Measurements from ENCODE around the gene DLG2.

Gene DLG2

DNA sequence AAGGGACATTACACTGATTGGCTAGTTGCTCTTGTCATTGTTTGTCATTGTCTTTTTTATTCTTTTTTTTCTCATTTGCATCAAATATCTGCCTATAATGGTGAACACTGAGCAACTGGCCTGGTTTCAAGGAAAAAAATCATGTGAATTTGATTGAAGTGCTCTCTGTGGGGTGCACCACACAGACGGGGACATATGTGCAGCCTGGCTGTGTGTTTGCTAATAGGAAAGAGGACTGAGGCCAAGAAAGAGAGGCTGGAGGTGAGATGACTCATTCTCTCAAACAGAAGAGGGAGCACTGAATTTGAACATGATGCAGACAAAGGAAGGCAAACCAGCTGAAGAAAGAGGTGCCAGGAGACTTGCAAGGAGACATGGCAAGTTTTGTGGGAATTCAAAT lies 1656.1 kb downstream of the DLG2 start:
- no peak for TF ChIP-seq POLR2AphosphoS5 (IDR thresholded peaks at IDR 0.05; ENCODE audit: low read depth)
- TF ChIP-seq, protein P1, sequence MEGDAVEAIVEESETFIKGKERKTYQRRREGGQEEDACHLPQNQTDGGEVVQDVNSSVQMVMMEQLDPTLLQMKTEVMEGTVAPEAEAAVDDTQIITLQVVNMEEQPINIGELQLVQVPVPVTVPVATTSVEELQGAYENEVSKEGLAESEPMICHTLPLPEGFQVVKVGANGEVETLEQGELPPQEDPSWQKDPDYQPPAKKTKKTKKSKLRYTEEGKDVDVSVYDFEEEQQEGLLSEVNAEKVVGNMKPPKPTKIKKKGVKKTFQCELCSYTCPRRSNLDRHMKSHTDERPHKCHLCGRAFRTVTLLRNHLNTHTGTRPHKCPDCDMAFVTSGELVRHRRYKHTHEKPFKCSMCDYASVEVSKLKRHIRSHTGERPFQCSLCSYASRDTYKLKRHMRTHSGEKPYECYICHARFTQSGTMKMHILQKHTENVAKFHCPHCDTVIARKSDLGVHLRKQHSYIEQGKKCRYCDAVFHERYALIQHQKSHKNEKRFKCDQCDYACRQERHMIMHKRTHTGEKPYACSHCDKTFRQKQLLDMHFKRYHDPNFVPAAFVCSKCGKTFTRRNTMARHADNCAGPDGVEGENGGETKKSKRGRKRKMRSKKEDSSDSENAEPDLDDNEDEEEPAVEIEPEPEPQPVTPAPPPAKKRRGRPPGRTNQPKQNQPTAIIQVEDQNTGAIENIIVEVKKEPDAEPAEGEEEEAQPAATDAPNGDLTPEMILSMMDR (IDR thresholded peaks at IDR 0.05; ENCODE audit: insufficient read depth, low read length): no peak
- no peak for TF ChIP-seq GABPA (IDR thresholded peaks at IDR 0.05; ENCODE audit: low read depth)
- no peak for TF ChIP-seq SPI1 (IDR thresholded peaks at IDR 0.05; ENCODE audit: borderline replicate concordance, low read depth)
- TF ChIP-seq, protein P2, sequence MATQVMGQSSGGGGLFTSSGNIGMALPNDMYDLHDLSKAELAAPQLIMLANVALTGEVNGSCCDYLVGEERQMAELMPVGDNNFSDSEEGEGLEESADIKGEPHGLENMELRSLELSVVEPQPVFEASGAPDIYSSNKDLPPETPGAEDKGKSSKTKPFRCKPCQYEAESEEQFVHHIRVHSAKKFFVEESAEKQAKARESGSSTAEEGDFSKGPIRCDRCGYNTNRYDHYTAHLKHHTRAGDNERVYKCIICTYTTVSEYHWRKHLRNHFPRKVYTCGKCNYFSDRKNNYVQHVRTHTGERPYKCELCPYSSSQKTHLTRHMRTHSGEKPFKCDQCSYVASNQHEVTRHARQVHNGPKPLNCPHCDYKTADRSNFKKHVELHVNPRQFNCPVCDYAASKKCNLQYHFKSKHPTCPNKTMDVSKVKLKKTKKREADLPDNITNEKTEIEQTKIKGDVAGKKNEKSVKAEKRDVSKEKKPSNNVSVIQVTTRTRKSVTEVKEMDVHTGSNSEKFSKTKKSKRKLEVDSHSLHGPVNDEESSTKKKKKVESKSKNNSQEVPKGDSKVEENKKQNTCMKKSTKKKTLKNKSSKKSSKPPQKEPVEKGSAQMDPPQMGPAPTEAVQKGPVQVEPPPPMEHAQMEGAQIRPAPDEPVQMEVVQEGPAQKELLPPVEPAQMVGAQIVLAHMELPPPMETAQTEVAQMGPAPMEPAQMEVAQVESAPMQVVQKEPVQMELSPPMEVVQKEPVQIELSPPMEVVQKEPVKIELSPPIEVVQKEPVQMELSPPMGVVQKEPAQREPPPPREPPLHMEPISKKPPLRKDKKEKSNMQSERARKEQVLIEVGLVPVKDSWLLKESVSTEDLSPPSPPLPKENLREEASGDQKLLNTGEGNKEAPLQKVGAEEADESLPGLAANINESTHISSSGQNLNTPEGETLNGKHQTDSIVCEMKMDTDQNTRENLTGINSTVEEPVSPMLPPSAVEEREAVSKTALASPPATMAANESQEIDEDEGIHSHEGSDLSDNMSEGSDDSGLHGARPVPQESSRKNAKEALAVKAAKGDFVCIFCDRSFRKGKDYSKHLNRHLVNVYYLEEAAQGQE (IDR thresholded peaks at IDR 0.05; ENCODE audit: insufficient replicate concordance, low read depth): no peak
- Histone ChIP-seq H3K27me3 (ENCODE audit: insufficient read depth, poor library complexity, severe bottlenecking) (no peaks in the 10 kb centered on the region), H3K27ac (replicated peaks) (no peak overlapping the region), H3K4me3 (replicated peaks; ENCODE audit: insufficient read depth, low read length) (no peak overlapping the region)
- no peak for DNase-seq (ENCODE audit: low read depth in 1 of 2, low spot score in 1 of 2)

DNA sequence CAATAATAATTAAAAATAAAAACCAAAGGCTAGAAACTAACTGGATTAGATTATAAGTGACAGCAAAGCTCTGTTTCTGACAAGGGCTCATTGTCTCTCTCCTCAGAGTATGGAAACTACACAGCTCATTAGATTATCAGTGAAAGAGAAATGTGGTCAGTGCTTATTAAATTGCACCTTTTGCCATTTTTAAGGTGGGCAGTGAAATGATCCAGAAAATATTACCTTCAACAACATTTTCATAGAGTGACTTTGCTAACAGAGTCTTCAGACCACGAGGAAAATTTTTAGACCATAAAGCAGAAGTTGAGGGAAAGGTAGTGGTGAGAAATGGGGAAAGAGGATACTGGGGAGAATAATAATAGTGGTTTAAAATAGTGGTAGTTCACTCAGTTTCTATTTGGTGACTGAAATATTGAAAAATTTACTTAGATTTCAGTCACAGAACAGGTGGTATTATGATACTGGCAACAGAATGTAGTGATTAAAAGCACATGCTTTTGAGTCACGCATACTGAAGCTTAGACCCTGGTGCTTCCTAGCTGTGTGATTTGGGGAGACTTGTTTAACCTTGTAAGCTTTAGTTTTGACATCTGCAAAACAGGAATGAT lies 1657.0 kb downstream of the DLG2 start:
- no peak for TF ChIP-seq POLR2AphosphoS5 (IDR thresholded peaks at IDR 0.05; ENCODE audit: low read depth)
- TF ChIP-seq GABPA (IDR thresholded peaks at IDR 0.05; ENCODE audit: low read depth): no peak
- TF ChIP-seq, protein P1 (IDR thresholded peaks at IDR 0.05; ENCODE audit: insufficient read depth, low read length): no peak
- TF ChIP-seq, protein P2 (IDR thresholded peaks at IDR 0.05; ENCODE audit: insufficient replicate concordance, low read depth): no peak
- no peak for TF ChIP-seq SPI1 (IDR thresholded peaks at IDR 0.05; ENCODE audit: borderline replicate concordance, low read depth)
- Histone ChIP-seq H3K4me3 (replicated peaks; ENCODE audit: insufficient read depth, low read length) (no peak overlapping the region), H3K27ac (replicated peaks) (no peak overlapping the region), H3K27me3 (ENCODE audit: insufficient read depth, poor library complexity, severe bottlenecking) (no peaks in the 10 kb centered on the region)
- DNase-seq (ENCODE audit: low read depth in 1 of 2, low spot score in 1 of 2): no peak

DNA sequence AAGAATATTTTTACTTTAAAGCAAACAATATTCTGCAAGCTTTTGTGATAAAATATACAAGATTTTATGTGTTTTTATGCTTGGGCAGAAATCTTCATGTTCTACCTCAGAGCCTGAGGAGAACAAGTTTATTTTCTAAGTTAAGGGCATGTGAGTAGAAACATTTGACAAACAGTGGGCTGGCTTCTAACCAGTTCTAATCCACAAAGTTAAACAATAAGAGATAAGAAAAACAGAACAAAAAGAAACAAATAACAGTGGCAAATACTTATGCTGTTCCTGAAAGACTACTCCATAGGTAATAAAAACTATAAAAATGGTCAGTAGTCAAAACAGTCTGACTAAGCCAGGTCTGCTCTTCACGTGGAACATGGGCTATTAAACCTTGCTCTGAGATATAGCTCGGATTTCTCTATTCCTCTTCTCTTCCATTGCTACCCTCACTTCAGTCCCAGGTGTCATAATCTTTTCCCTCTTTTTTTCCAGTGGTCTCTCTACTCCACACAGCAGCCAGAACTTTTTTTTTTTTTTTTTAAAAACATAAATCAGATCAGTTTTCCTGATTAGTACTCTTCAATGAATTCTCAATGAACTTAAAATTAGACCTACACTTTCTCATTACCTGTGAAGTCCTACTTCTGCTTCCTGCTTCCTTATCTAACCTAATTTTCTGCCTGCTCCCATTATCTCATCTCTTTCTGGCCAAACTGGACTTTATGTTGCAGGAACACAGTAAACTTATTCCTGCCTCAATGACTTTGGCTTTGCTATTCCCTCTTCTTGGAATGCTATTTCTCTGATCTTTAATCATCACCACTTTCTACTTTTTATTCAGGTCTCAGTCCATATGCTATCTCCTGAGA lies 1669.9 kb downstream of the DLG2 start:
- Histone ChIP-seq H3K27me3 (ENCODE audit: insufficient read depth, poor library complexity, severe bottlenecking) (no peaks in the 10 kb centered on the region), H3K27ac (replicated peaks) (no peak overlapping the region), H3K4me3 (replicated peaks; ENCODE audit: insufficient read depth, low read length) (no peak overlapping the region)
- no peak for DNase-seq (ENCODE audit: low read depth in 1 of 2, low spot score in 1 of 2)
- TF ChIP-seq POLR2AphosphoS5 (IDR thresholded peaks at IDR 0.05; ENCODE audit: low read depth): no peak
- TF ChIP-seq GABPA (IDR thresholded peaks at IDR 0.05; ENCODE audit: low read depth): no peak
- TF ChIP-seq, protein P1 (IDR thresholded peaks at IDR 0.05; ENCODE audit: insufficient read depth, low read length): no peak
- TF ChIP-seq SPI1 (IDR thresholded peaks at IDR 0.05; ENCODE audit: borderline replicate concordance, low read depth): no peak
- TF ChIP-seq, protein P2 (IDR thresholded peaks at IDR 0.05; ENCODE audit: insufficient replicate concordance, low read depth): no peak
